NCI-H146 treated with DMSO at 0.1 percent for 48 hours (cell line): ENCODE results near the gene MLST8.

Source experiments
- DNase-seq: peaks from one replicate; lab custom pipeline; 2025; ENCODE audit not compliant: unreplicated experiment; lab: John Stamatoyannopoulos, UW

MLST8 gene

GRCh38 chr16:2173366-2173765, 31.9 kb upstream of the MLST8 start:
- DNase-seq, result no peak

DNA sequence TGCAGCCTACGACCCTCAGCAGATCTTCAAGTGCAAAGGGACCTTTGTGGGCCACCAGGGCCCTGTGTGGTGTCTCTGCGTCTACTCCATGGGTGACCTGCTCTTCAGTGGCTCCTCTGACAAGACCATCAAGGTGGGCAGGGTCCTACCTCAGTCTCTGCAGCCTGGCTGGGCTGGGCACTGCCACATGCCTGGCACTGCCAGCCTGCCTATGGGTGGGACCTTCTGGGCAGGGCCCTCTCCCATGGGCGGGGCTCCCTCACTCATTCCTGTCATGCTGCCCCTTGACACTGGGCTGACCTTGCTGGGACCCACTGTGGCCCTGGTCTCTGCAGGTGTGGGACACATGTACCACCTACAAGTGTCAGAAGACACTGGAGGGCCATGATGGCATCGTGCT, 31.3 kb upstream of the MLST8 start:
- DNase-seq, result no peak

DNA sequence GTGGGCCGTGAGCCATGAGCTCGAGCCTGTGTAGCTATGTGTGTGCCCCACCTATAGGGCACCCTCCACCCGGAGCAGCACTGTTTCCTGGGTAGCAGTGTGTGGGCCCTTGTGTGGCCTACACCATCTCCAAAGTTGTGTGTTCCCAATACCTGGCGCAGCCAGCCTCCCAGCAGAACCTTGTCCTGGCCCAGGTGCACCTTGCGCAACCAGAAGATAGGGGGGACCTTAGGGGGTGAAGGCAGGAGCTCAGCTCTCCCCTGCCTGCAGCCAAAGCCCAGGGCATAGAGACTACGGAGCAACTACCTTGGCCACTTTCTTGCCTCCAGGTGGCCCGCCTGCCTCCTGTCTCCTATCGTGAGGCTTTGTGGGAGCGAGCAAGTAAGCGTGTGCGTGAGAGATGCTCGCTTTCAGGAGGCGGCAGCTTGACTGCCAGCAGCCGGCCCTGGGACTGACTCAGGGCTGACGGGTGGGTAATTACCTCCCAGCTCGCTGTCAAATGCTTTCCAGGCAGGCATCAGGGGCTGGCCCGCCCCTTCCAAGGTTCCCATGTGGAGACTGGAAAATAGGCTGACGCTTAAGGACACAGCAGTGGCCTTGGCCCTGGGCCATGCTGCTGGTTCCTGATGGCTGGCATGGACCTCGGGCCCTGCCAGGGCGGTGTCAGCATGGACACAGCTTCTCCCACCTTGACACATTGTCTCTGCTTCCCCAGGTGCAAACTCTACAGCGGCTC, 30.7 kb upstream of the MLST8 start:
- no peak for DNase-seq

DNA sequence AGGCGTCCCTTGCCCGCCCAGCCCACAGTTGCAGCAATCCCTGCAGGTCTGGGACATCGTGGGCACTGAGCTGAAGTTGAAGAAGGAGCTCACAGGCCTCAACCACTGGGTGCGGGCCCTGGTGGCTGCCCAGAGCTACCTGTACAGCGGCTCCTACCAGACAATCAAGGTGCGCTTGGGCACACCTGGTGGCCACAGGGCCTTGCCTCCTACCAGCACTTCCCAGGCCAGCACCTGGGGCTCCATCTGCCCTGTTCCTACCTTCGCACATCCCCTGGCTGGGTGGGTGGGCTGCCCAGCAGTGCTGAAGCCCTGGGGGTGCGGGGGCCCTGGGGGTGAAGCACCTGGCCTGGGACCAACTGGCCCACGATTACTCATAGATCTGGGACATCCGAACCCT, 29.8 kb upstream of the MLST8 start:
- no peak for DNase-seq

GRCh38 chr16:2176047-2176446, 29.2 kb upstream of the MLST8 start:
- DNase-seq, result no peak

- DNase-seq, result no peak
Measured at GRCh38 chr16:2177101-2177500, 28.2 kb upstream of the MLST8 start.

GRCh38 chr16:2177561-2177960, 27.7 kb upstream of the MLST8 start:
- no peak for DNase-seq

DNA sequence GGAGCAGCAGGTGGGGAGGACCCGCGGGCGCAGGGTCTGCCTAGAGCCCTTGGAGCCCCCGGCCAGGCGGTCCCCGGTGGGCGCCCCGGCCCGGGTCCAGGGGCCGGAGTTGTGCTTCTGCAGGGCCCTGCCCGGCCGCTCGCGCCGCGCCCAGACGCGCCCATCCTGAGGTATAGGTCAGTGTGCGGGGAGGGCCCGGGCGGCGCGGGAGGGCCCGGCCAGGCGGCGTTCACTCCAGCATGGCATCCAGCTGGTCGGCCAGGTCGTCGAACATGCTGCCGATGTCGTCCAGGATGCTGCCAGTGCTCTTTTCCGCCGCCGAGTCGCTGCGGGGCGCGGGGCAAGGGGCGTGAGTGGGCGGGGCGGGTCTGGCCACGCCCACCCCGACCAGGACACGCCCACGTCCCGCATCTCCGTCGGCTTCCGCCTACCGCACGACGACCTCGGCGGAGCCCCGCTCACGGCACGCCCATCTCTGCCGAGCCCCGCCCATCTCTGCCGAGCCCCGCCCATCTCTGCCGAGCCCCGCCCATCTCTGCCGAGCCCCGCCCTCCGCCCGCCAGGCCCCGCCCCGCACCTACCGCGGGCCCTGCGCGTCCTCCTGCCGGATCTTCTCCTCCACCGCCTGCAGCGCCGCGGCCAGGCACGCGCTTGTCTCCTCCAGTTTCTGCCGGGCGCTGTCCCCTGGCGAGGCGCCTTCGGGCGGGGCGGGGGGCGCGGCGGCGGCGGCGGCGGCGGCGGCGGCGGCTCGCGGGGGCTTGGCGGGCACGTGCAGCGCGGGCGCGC, 26.7 kb upstream of the MLST8 start:
- DNase-seq, result peak; percentile 19

DNA sequence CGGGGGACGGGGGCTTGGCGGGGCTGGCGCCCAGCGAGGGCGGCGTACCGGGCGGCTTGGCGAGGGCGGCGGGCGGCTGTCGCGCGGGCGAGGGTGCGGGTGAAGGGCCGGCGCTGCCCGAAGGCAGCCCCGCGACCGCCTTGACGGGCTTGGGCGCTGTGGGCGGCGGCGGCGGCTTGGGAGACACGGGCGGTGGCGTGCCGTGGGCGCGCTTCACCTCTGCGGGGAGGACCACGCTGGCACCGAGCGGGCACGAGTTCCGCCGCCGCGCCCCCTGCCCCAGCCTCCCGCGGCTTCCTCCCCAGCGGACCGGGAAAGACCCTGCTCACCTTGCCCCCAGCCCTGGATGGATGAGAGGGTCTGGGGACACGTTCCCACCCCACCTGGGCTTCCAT, 26.1 kb upstream of the MLST8 start:
- no peak for DNase-seq

GRCh38 chr16:2179576-2179975, 25.7 kb upstream of the MLST8 start:
- DNase-seq, result no peak

- no peak for DNase-seq
Measured at GRCh38 chr16:2180461-2180860, 24.8 kb upstream of the MLST8 start.

DNA sequence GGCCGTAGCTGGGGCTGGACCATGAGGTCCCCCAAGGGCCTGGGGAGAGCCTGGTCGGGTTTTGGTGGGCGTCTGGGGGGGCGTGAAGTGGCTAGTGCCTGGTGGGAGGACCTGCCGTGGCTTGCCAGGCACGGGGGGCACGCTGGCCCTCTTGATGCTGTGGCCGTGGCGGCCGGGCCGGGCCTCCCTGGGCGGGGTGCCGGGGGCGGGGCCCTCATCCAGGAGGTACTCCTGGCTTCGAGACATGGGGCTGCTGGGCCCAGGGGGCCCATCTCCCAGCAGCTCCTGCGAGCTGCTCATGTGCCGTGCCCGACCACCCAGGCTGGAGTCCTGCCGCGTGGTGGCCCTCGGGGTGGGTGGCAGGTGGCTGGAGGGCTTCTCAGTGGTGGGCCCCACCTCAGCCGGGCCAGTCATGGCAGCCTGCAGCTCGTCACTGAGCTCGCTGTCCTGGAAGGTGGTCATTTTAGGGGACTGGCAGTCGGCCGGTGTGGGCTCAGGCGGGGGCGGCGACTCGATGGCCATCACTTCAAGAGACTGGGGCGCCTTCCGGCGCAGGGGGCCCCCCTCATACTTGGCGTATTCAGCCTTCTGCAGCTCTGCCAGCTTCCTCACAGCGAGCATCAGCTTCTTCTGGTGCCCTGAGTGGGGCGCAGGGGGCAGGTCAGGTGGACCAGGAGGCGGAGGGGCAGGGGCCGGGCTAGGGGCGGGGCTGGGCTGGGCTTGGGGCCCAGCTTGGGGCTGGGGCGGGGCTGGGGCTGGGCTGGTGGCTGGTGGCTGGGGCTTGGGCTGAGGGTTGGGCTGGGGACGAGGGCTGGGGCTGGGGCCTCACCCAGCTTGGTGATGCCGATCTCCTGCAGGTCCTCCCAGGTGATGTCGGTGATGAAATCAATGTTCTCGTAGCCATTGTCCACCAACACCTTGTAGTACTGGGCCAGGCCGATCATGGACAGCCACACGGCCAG, 24.0 kb upstream of the MLST8 start:
- no peak for DNase-seq

GRCh38 chr16:2181952-2182351, 23.3 kb upstream of the MLST8 start:
- no peak for DNase-seq

- DNase-seq, result no peak
Measured at GRCh38 chr16:2183671-2184070, 21.6 kb upstream of the MLST8 start.

- DNase-seq, result no peak
Measured at GRCh38 chr16:2184346-2184745, 20.9 kb upstream of the MLST8 start.

- DNase-seq, result no peak
Measured at GRCh38 chr16:2184962-2185361, 20.3 kb upstream of the MLST8 start.

GRCh38 chr16:2186064-2186463, 19.2 kb upstream of the MLST8 start:
- no peak for DNase-seq

DNA sequence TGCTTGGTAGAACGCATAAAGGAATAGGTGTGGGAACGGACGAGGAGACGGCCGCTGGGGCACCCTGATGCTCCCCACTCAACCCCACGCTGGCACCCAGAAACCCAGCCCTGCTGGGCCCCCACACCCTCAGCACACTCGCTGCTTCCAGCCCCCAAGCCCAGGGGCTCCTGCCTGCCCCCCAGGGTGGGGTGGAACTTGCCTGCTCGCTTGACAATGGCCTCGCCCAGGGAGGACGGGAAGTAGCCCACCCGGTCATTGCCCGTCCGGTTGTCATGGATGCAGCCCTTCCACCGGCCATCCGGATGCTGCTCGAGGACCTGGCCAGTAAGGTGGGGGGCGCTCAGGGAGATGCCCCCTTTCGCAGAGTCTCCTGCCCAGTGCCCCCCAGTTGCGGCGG, 18.7 kb upstream of the MLST8 start:
- no peak for DNase-seq

DNA sequence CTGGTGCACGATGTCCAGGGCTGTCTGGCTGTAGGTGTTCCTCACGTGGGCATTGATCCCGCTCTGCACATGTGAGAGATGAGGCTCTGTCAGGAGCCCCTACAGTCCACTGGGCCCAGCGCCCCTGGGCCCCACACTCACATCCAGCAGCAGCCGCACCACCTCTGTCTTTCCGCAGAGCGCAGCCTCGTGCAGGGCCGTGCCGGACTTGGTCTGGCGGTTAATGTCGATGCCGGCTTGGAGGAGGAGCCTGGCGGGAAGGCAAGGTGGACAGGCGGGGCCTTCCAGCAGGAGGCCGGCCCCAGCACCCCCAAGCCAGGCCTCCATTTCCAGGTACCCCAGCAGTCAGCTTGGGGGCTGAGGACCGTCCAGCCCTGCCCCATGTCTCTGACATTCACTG, 18.0 kb upstream of the MLST8 start:
- no peak for DNase-seq

DNA sequence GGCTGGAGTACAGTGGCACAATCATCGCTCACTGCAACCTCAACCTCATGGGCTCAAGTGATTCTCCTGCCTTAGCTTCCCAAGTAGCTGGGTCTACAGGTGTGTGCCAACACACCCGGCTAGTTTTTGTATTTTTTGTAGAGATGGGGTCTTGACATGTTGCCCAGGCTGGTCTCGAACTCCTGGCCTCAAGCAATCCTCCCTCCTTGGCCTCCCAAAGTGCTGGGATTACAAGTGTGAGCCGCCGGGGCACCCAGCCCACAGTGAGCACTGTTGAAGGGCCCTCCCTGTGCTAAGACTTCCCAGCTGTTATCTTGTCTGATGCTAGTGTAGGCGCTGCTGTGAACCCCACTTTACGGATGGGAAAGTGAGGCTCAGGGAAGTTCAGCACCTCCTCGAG, 16.9 kb upstream of the MLST8 start:
- no peak for DNase-seq

- DNase-seq, result no peak
Measured at GRCh38 chr16:2189252-2189893, 15.9 kb upstream of the MLST8 start.
